Measurements from ENCODE around the gene GLIS1. TPM values are rescaled to one million over a fixed set of nuclear protein-coding genes. Genes with fewer than 3 reads are reported as not detected.

GLIS1 gene
- total RNA-seq, 4 donors from 2014 or later = 0.16 to 0.27 TPM; not detected in 2

DNA sequence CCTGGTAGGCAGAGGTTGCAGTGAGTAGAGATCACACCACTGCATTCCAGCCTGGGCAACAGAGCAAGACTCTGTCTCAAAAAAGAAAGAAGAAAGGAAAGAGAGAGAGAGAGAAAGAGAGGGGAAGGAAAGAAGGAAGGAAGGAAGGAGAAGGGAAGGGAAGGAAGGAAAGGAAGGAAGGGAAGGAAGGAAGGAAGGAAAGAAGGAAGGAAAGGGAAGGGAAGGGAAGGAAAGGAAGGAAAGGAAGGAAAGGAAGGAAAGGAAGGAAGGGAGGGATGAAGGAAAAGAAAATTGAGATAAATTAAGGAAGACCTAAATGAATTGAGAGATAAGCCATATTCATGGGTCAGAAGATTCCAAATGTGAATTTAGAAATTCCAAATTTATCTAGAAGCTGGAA lies 92.2 kb downstream of the GLIS1 start:
- Histone ChIP-seq H3K4me1 (no peaks in the 10 kb centered on the region), H3K9me3 (no peaks in the 10 kb centered on the region), H3K27me3 (peaks cover 5% of the 10 kb centered on the region), H3K4me3 (no peak overlapping the region), H3K27ac (no peak overlapping the region), H3K36me3 (no peaks in the 10 kb centered on the region)
- TF ChIP-seq POLR2A (IDR thresholded peaks at IDR 0.05) = no peak
- no peak for TF ChIP-seq POLR2AphosphoS5 (IDR thresholded peaks at IDR 0.05)
- no peak for TF ChIP-seq CTCF (IDR thresholded peaks at IDR 0.05)
- no peak for TF ChIP-seq EP300 (IDR thresholded peaks at IDR 0.05)
- ATAC-seq = no peak

- Histone ChIP-seq H3K36me3 (no peaks in the 10 kb centered on the region), H3K4me3 (no peak overlapping the region), H3K4me1 (no peaks in the 10 kb centered on the region), H3K9me3 (no peaks in the 10 kb centered on the region), H3K27me3 (peaks cover 5% of the 10 kb centered on the region), H3K27ac (no peak overlapping the region)
- 80 to 100% methylated on average over 1 of the region's 1 CpG for WGBS, 2 donors (ENCODE audit: low coverage in 1 of 2)
- no peak for TF ChIP-seq EP300 (IDR thresholded peaks at IDR 0.05)
- no peak for TF ChIP-seq POLR2AphosphoS5 (IDR thresholded peaks at IDR 0.05)
- TF ChIP-seq POLR2A (IDR thresholded peaks at IDR 0.05) = no peak
- TF ChIP-seq CTCF (IDR thresholded peaks at IDR 0.05) = no peak
- no peak for ATAC-seq
Observed at GRCh38 chr1:53645690-53646078, 93.3 kb downstream of the GLIS1 start.

GRCh38 chr1:53644909-53645689 lies 93.9 kb downstream of the GLIS1 start:
- Histone ChIP-seq H3K4me3 (no peak overlapping the region), H3K27ac (no peak overlapping the region), H3K9me3 (no peaks in the 10 kb centered on the region), H3K36me3 (no peaks in the 10 kb centered on the region), H3K4me1 (no peaks in the 10 kb centered on the region), H3K27me3 (peaks cover 5% of the 10 kb centered on the region)
- ATAC-seq = no peak
- TF ChIP-seq POLR2A (IDR thresholded peaks at IDR 0.05) (no peak), POLR2AphosphoS5 (IDR thresholded peaks at IDR 0.05) (no peak), CTCF (IDR thresholded peaks at IDR 0.05) (no peak), EP300 (IDR thresholded peaks at IDR 0.05) (no peak)
- 75 to 84% methylated on average over 11 to 14 of the region's 14 CpGs for WGBS, 2 donors (ENCODE audit: low coverage in 1 of 2)

DNA sequence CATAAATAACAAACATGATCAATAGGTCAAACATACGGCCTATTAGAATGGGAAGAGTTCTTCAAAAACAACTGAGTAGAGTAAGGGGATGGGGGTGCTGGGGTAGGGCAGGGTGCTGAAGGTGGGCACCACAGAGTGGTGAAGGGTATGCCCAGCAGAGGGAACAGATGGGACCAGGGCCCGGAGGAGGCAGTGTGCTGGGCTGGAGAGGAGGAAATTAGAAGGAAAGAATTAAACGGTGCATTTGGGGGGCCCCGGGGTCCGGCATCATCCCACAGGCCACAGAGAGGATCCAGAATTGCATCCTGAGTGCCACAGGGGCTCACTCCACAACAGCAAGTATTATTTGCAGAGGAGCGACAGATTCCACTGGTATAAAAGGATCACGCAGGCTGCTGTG lies 94.5 kb downstream of the GLIS1 start:
- no peaks in the 10 kb centered on the region for H3K4me1 ChIP-seq
- WGBS, 2 donors (ENCODE audit: low coverage in 1 of 2) = 69 to 83% methylated on average over 7 of the region's 7 CpGs
- no peak overlapping the region for H3K4me3 ChIP-seq
- peaks cover 7% of the 10 kb centered on the region for H3K27me3 ChIP-seq
- TF ChIP-seq EP300 (IDR thresholded peaks at IDR 0.05) (no peak), POLR2A (IDR thresholded peaks at IDR 0.05) (no peak), CTCF (IDR thresholded peaks at IDR 0.05) (no peak)
- H3K27ac ChIP-seq = no peak overlapping the region
- ATAC-seq = no peak
- H3K9me3 ChIP-seq = no peaks in the 10 kb centered on the region
- no peaks in the 10 kb centered on the region for H3K36me3 ChIP-seq

- H3K27ac ChIP-seq = no peak overlapping the region
- no peaks in the 10 kb centered on the region for H3K4me1 ChIP-seq
- H3K9me3 ChIP-seq = no peaks in the 10 kb centered on the region
- no peak for TF ChIP-seq POLR2AphosphoS5 (IDR thresholded peaks at IDR 0.05)
- TF ChIP-seq POLR2A (IDR thresholded peaks at IDR 0.05) = no peak
- no peak for TF ChIP-seq CTCF (IDR thresholded peaks at IDR 0.05)
- TF ChIP-seq EP300 (IDR thresholded peaks at IDR 0.05) = no peak
- H3K36me3 ChIP-seq = no peaks in the 10 kb centered on the region
- WGBS, 2 donors (ENCODE audit: low coverage in 1 of 2) = 76 to 91% methylated on average over 2 to 4 of the region's 4 CpGs
- H3K27me3 ChIP-seq = peaks cover 12% of the 10 kb centered on the region
- no peak for ATAC-seq
- no peak overlapping the region for H3K4me3 ChIP-seq
Observed at GRCh38 chr1:53643881-53644390, 95.0 kb downstream of the GLIS1 start.
